Activated naive CD8-positive, alpha-beta T cell (primary cell): ENCODE data around the gene WNT5A.
"Not testable (repeated sequence)": the region's sequence is repeated elsewhere in the genome, so short reads cannot be mapped to it uniquely, and the experiment has no call there.

ENCODE experiments used
- H3K27ac Mint-ChIP-seq: one replicate; pipeline ENCODE4 v1.8.0; 2021; ENCODE audit warnings: mixed read lengths
- H3K27me3 Mint-ChIP-seq: one replicate; pipeline ENCODE4 v1.8.0; 2021; ENCODE audit warnings: mixed read lengths
- H3K36me3 Mint-ChIP-seq: one replicate; pipeline ENCODE4 v1.8.0; 2021; ENCODE audit warnings: mixed read lengths
- H3K4me1 Mint-ChIP-seq: one replicate; pipeline ENCODE4 v1.8.0; 2021; ENCODE audit warnings: low read depth, mixed read lengths
- H3K4me3 Mint-ChIP-seq: one replicate; pipeline ENCODE4 v1.8.0; 2021; ENCODE audit warnings: mild to moderate bottlenecking, mixed read lengths
- H3K9me3 Mint-ChIP-seq: one replicate; pipeline ENCODE4 v1.8.0; 2021; ENCODE audit warnings: low read depth, mixed read lengths

WNT5A gene

DNA sequence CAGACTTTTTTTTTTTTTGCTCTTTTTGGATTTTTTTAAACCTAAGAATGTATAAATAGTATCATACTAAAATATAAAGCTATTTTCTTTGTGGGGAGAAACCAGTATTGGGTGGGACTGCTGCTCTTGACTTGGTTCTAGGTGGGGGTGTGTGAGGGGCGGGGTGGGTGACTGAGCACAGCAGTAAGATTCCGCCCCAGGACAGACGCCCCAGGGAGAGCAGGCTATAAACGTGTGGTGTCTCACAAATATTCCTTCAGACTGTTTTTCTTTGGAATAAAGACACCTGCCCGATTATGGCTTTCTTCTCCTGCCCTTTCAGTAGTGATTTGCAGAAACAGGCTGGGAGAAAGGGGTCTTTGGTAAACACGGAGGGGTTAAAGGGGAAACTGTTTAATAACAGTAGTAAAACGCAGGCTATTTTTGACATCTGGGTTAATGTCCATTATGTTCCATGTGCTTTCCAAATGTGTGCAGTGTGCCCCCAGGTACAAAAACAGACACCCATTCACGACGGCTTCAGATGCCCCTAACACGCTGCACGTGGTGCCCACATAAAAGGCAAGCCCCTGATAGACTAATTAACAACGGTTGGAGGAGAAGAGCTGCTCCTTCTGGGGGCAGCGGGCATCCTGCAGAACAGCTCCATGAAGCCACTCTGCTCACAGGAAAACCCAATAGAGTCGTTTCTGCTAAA is 28.6 kb upstream of the WNT5A start:
- Mint-ChIP-seq H3K27ac (no peak overlapping the region), H3K36me3 (no peaks in the 10 kb centered on the region), H3K27me3 (peaks cover 2% of the 10 kb centered on the region), H3K4me1 (no peaks in the 10 kb centered on the region), H3K4me3 (no peak overlapping the region), H3K9me3 (no peaks in the 10 kb centered on the region)

DNA sequence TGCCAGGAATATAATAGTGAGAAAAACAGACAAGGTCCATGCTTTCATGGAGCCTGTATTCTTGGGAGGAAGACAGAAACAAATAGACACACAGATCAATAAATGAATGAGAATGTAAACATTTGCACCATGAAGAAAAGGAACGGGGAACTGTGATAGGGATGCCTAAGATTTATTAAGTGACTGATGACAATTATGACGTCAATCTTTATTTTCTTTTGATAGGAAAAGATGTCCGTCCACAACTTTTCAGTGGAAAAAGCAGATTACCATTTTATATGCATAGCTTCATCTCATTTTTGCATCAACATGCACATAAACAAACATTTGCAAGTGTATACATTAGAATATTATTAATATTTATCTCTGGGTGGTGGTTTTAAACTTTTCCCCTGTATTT is 27.9 kb upstream of the WNT5A start:
- no peak overlapping the region for H3K4me3 Mint-ChIP-seq
- no peaks in the 10 kb centered on the region for H3K36me3 Mint-ChIP-seq
- peaks cover 2% of the 10 kb centered on the region for H3K27me3 Mint-ChIP-seq
- H3K27ac Mint-ChIP-seq, result no peak overlapping the region
- no peaks in the 10 kb centered on the region for H3K4me1 Mint-ChIP-seq
- no peaks in the 10 kb centered on the region for H3K9me3 Mint-ChIP-seq

GRCh38 chr3:55512571-55513343 is 25.7 kb upstream of the WNT5A start:
- Mint-ChIP-seq H3K4me3 (no peak overlapping the region), H3K9me3 (no peaks in the 10 kb centered on the region), H3K4me1 (no peaks in the 10 kb centered on the region), H3K27ac (no peak overlapping the region), H3K36me3 (no peaks in the 10 kb centered on the region), H3K27me3 (peaks cover 2% of the 10 kb centered on the region)

- Mint-ChIP-seq H3K27ac (no peak overlapping the region), H3K36me3 (no peaks in the 10 kb centered on the region), H3K27me3 (peaks cover 5% of the 10 kb centered on the region)
Observed at GRCh38 chr3:55511895-55512570, 24.9 kb upstream of the WNT5A start.

GRCh38 chr3:55508335-55508734 is 21.2 kb upstream of the WNT5A start:
- no peaks in the 10 kb centered on the region for H3K4me1 Mint-ChIP-seq
- H3K27ac Mint-ChIP-seq, result no peak overlapping the region
- H3K4me3 Mint-ChIP-seq, result no peak overlapping the region
- no peaks in the 10 kb centered on the region for H3K9me3 Mint-ChIP-seq
- no peaks in the 10 kb centered on the region for H3K36me3 Mint-ChIP-seq
- H3K27me3 Mint-ChIP-seq, result peaks cover 2% of the 10 kb centered on the region

More at GRCh38 chr3:55511895-55512570, 24.9 kb upstream of the WNT5A start:
- no peaks in the 10 kb centered on the region for H3K4me1 Mint-ChIP-seq
- H3K4me3 Mint-ChIP-seq, result no peak overlapping the region
- H3K9me3 Mint-ChIP-seq, result no peaks in the 10 kb centered on the region

GRCh38 chr3:55507808-55508207 is 20.7 kb upstream of the WNT5A start:
- no peaks in the 10 kb centered on the region for H3K9me3 Mint-ChIP-seq
- no peak overlapping the region for H3K4me3 Mint-ChIP-seq
- H3K27ac Mint-ChIP-seq, result no peak overlapping the region
- H3K36me3 Mint-ChIP-seq, result no peaks in the 10 kb centered on the region
- peaks cover 2% of the 10 kb centered on the region for H3K27me3 Mint-ChIP-seq
- H3K4me1 Mint-ChIP-seq, result no peaks in the 10 kb centered on the region

- Mint-ChIP-seq H3K36me3 (no peaks in the 10 kb centered on the region), H3K4me3 (no peak overlapping the region), H3K9me3 (no peaks in the 10 kb centered on the region), H3K4me1 (no peaks in the 10 kb centered on the region), H3K27ac (no peak overlapping the region), H3K27me3 (peaks cover 2% of the 10 kb centered on the region)
Observed at GRCh38 chr3:55505776-55506175, 18.7 kb upstream of the WNT5A start.

GRCh38 chr3:55505102-55505501 is 18.0 kb upstream of the WNT5A start:
- H3K9me3 Mint-ChIP-seq, H3K27me3 Mint-ChIP-seq, H3K27ac Mint-ChIP-seq, H3K4me3 Mint-ChIP-seq, H3K36me3 Mint-ChIP-seq, H3K4me1 Mint-ChIP-seq: not testable (repeated sequence)

GRCh38 chr3:55501905-55502304 is 14.8 kb upstream of the WNT5A start:
- Mint-ChIP-seq H3K4me3 (no peak overlapping the region), H3K36me3 (no peaks in the 10 kb centered on the region), H3K4me1 (no peaks in the 10 kb centered on the region)

DNA sequence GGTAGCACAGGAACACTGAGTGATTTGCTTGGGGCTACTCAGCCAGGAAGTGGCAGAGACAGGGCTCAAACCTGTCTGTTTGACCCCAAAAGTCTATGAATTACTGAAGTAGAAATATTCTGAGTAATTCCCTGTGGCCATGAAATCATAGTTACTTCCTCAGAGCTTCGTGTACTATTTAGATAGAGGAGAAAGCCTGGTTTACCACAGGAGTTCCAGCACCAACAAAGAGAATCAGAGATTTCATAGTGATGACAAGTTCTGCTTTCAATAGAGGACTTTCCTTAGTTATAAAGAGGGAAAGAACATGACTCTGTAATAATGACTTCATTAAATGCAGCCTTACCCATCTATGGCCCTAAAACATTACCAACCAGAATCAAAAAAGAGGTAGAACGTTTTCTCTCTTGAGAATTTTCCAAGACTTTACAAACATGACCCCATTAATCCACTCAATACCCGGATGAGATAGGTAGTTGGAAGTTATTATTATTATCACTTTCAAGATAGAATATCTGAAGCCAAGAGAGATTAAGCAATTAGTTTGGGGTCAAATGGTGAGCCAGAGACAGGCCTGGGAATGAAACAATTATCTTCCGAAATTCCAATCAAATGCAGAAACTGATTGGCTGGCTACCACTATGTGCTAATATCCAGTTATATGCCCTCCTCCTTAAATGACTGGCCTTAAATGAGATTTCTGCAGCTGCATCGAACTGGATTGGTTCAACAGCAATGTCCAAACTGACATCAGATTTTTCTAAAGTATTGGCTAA is 13.6 kb upstream of the WNT5A start:
- Mint-ChIP-seq H3K27ac (no peak overlapping the region), H3K9me3 (no peaks in the 10 kb centered on the region), H3K4me3 (no peak overlapping the region), H3K36me3 (no peaks in the 10 kb centered on the region), H3K27me3 (no peaks in the 10 kb centered on the region), H3K4me1 (no peaks in the 10 kb centered on the region)

More at GRCh38 chr3:55501905-55502304, 14.8 kb upstream of the WNT5A start:
- Mint-ChIP-seq H3K9me3 (no peaks in the 10 kb centered on the region), H3K27ac (no peak overlapping the region), H3K27me3 (no peaks in the 10 kb centered on the region)

DNA sequence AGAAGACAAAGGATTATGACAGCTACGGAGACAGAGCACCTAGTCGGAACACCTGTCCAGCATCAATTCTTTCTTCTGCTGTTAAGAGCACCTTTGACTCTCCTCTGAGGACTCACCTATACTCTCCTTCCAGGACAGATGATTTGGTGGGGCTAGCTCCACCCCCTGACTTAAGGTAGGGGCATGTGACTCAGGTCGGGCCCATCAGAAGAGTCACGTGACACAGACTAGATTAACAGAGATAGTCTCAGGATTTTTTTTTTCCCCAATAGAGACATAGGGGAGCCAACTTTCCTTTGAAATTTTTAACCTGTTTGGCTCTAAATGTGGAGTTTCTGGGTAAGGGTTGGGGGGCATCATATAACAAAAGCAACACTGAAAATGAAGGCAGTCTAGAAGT is 11.4 kb upstream of the WNT5A start:
- Mint-ChIP-seq H3K4me3 (no peak overlapping the region), H3K4me1 (no peaks in the 10 kb centered on the region), H3K27ac (no peak overlapping the region), H3K9me3 (peaks cover 4% of the 10 kb centered on the region), H3K27me3 (peaks cover 2% of the 10 kb centered on the region), H3K36me3 (no peaks in the 10 kb centered on the region)

- Mint-ChIP-seq H3K27ac (no peak overlapping the region), H3K27me3 (peaks cover 3% of the 10 kb centered on the region), H3K4me3 (no peak overlapping the region), H3K9me3 (peaks cover 4% of the 10 kb centered on the region), H3K36me3 (no peaks in the 10 kb centered on the region), H3K4me1 (no peaks in the 10 kb centered on the region)
Observed at GRCh38 chr3:55497250-55497649, 10.1 kb upstream of the WNT5A start.

GRCh38 chr3:55494976-55495375 is 7.9 kb upstream of the WNT5A start:
- no peak overlapping the region for H3K27ac Mint-ChIP-seq
- no peaks in the 10 kb centered on the region for H3K4me1 Mint-ChIP-seq
- H3K9me3 Mint-ChIP-seq, result peaks cover 4% of the 10 kb centered on the region

GRCh38 chr3:55492976-55493375 is 5.9 kb upstream of the WNT5A start:
- Mint-ChIP-seq H3K27me3 (peaks cover 12% of the 10 kb centered on the region), H3K4me3 (no peak overlapping the region), H3K4me1 (peaks cover 8% of the 10 kb centered on the region), H3K36me3 (no peaks in the 10 kb centered on the region), H3K27ac (no peak overlapping the region), H3K9me3 (peaks cover 4% of the 10 kb centered on the region)

More at GRCh38 chr3:55494976-55495375, 7.9 kb upstream of the WNT5A start:
- Mint-ChIP-seq H3K27me3 (peaks cover 9% of the 10 kb centered on the region), H3K4me3 (no peak overlapping the region), H3K36me3 (no peaks in the 10 kb centered on the region)
